CD4-positive, CD25-positive, alpha-beta regulatory T cell (primary cell): ENCODE measurements around the gene SEMA6B. TPM values are rescaled to one million over a fixed set of nuclear protein-coding genes. Genes with fewer than 3 reads are reported as not detected.

ENCODE experiments used
- ATAC-seq, 2 donors: fragments of 150-1000 bp; cut with Tn5 transposase; one replicate each; pipeline ENCODE4 v1.10.0; 2021; ENCODE audit warnings: low read depth in 2 of 2, moderate number of reproducible peaks in 2 of 2, moderate library complexity in 1 of 2
- DNase-seq, 3 donors: peaks; one replicate each; pipeline versions ENCODE4 v3.0.0 to v3.0.0-alpha.2; 2012 to 2022; ENCODE audit warnings: mixed read lengths in 1 of 3
- H3K27ac ChIP-seq: one replicate; pipeline ENCODE4 v1.7.0; 2013; ENCODE audit warnings: mild to moderate bottlenecking, low read length; ENCODE audit not compliant: insufficient read depth, poor library complexity, severe bottlenecking
- H3K27me3 ChIP-seq: one replicate; pipeline ENCODE4 v1.7.0; 2013; ENCODE audit warnings: low read length; ENCODE audit not compliant: control insufficient read depth, insufficient read depth
- H3K36me3 ChIP-seq: one replicate; pipeline ENCODE4 v1.7.0; 2013; ENCODE audit warnings: mild to moderate bottlenecking, low read length, moderate library complexity; ENCODE audit not compliant: control insufficient read depth, insufficient read depth
- H3K4me1 ChIP-seq: 2 replicates; pipeline ENCODE4 v1.7.0; 2013; ENCODE audit warnings: mild to moderate bottlenecking, low read length; ENCODE audit not compliant: insufficient read depth, control insufficient read depth, poor library complexity, severe bottlenecking
- H3K4me3 ChIP-seq: one replicate; pipeline ENCODE4 v1.7.0; 2013; ENCODE audit warnings: low read depth, mild to moderate bottlenecking, low read length, moderate library complexity
- H3K9me3 ChIP-seq, 2 experiments: 1 replicate in 1 of 2; 2 replicates in 1 of 2; pipeline ENCODE4 v1.7.0; 2013; ENCODE audit warnings: low read length in 2 of 2, mild to moderate bottlenecking in 1 of 2, moderate library complexity in 1 of 2; ENCODE audit not compliant: control insufficient read depth in 2 of 2
- H3K27ac Mint-ChIP-seq, 3 donors: one replicate each; pipeline ENCODE4 v1.8.0; 2020 to 2022; ENCODE audit warnings: mild to moderate bottlenecking in 3 of 3, mixed read lengths in 3 of 3, moderate library complexity in 2 of 3
- H3K27me3 Mint-ChIP-seq: one replicate; pipeline ENCODE4 v1.8.0; 2022; ENCODE audit warnings: mild to moderate bottlenecking, mixed read lengths
- H3K36me3 Mint-ChIP-seq: one replicate; pipeline ENCODE4 v1.8.0; 2020; ENCODE audit warnings: mixed read lengths
- H3K4me1 Mint-ChIP-seq, 4 donors: one replicate each; pipeline ENCODE4 v1.8.0; 2020 to 2022; ENCODE audit warnings: mixed read lengths in 4 of 4, mild to moderate bottlenecking in 1 of 4
- H3K4me3 Mint-ChIP-seq, 4 donors: one replicate each; pipeline ENCODE4 v1.8.0; 2020 to 2022; ENCODE audit warnings: mild to moderate bottlenecking in 4 of 4, mixed read lengths in 4 of 4, moderate library complexity in 3 of 4
- H3K9me3 Mint-ChIP-seq, 7 donors: one replicate each; pipeline ENCODE4 v1.8.0; 2020 to 2022; ENCODE audit warnings: mixed read lengths in 7 of 7, mild to moderate bottlenecking in 3 of 7, moderate library complexity in 2 of 7
- polyA plus RNA-seq, 4 donors: library from polyadenylated mRNA; unstranded; fragments of 300-500 nt; fragmentation: Illumina TruSeq; gene quantifications; one replicate each; pipeline ENCODE4 v1.2.3, GENCODE V29; 2021
- total RNA-seq: library from RNA; stranded (reverse); gene quantifications from one replicate; pipeline ENCODE4 v1.2.3, GENCODE V29; 2022

SEMA6B gene
- total and polyA plus RNA-seq, 5 donors from 2014 or later = not detected

DNA sequence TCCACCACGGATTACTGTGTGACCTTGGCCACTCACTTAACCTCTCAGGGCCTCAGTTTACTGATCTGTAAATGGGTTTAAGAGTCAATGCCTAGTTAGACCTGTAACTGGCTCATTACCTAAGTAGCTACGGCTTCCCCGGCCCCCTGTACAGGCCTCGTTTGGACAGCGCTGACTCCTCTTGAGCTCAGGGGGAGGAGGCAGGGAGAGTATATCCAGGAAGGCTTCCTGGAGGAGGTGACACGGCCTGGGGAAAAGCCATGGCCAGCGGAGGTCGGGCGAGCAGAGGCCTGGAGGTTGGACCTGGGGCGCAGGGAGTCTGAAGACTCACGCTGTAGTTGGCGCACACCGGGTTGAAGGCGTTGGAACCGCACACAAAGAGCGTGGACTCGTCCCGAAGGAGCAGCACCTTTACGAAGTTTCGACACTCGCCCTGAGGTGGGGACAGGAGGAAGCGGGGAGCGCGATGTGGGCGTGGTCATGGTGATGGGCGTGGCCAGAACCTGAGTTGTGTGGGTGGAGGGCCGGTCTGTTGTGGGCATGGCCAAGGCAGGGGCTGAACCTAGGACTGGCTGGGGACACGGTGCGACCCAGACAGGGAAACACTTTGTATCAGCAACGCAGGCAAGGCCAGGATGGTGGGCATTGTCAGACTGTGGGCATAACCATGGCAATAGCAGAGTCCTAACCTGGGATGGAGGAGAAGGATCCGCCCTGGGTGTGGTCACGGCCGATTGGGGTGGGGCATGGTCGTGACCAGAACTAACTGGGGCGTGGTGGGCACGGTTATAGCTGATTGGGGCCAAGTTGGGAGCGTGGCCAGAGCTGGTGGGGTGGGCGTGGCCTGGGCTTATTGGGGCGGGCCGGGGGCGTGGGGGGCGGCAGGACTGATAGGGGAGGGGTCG is 3.6 kb downstream of the SEMA6B start:
- Histone ChIP-seq H3K36me3 (no peaks in the 10 kb centered on the region), H3K4me1 (no peaks in the 10 kb centered on the region), H3K9me3 (no peaks in the 10 kb centered on the region), H3K4me3 (no peak overlapping the region), H3K27me3 (no peaks in the 10 kb centered on the region), H3K27ac (no peak overlapping the region)
- peaks cover 0 to 4% (median 0%) of the 10 kb centered on the region in 4 donors for H3K4me1 Mint-ChIP-seq
- DNase-seq = no peak
- H3K27ac Mint-ChIP-seq = no peak overlapping the region
- ATAC-seq = no peak
- no peak overlapping the region for H3K4me3 Mint-ChIP-seq
- peaks cover 0 to 5% (median 1%) of the 10 kb centered on the region in 7 donors for H3K9me3 Mint-ChIP-seq
- no peaks in the 10 kb centered on the region for H3K27me3 Mint-ChIP-seq
- H3K36me3 Mint-ChIP-seq = peaks cover 4% of the 10 kb centered on the region

DNA sequence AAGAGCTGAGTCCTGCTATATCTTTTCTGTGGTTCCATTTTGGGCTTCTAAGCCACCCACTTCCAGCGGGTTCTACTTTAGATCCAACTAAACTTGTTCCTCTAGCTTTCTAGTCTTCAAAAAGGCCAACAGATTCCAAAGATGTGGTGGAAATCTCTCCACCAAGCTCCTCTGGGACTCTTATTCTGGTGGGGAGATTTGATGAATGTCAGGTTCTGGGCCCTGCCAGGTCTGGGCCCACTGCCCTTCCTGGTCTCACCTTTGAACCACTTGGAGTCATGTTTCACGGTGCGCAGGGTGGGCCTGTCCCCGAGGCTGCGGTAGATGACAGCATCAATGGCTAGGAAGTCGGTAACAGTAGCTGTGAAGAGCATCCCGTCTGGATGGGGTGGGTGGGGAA is 4.8 kb downstream of the SEMA6B start:
- Mint-ChIP-seq H3K9me3 (peaks cover 0 to 5% (median 1%) of the 10 kb centered on the region in 7 donors), H3K27me3 (no peaks in the 10 kb centered on the region), H3K4me3 (no peak overlapping the region), H3K27ac (no peak overlapping the region), H3K4me1 (peaks cover 0 to 4% (median 0%) of the 10 kb centered on the region in 4 donors), H3K36me3 (peaks cover 4% of the 10 kb centered on the region)
- Histone ChIP-seq H3K9me3 (no peaks in the 10 kb centered on the region), H3K4me3 (no peak overlapping the region), H3K27me3 (no peaks in the 10 kb centered on the region), H3K36me3 (no peaks in the 10 kb centered on the region), H3K4me1 (no peaks in the 10 kb centered on the region), H3K27ac (no peak overlapping the region)
- ATAC-seq (no peak), DNase-seq (no peak)

GRCh38 chr19:4553775-4554174 is 5.7 kb downstream of the SEMA6B start:
- Mint-ChIP-seq H3K4me1 (peaks cover 0 to 4% (median 0%) of the 10 kb centered on the region in 4 donors), H3K27me3 (no peaks in the 10 kb centered on the region), H3K9me3 (peaks cover 0 to 5% (median 1%) of the 10 kb centered on the region in 7 donors), H3K36me3 (peaks cover 4% of the 10 kb centered on the region), H3K27ac (no peak overlapping the region), H3K4me3 (no peak overlapping the region)
- DNase-seq (no peak), ATAC-seq (no peak)
- Histone ChIP-seq H3K4me3 (no peak overlapping the region), H3K27me3 (no peaks in the 10 kb centered on the region), H3K27ac (no peak overlapping the region), H3K36me3 (no peaks in the 10 kb centered on the region), H3K9me3 (no peaks in the 10 kb centered on the region), H3K4me1 (no peaks in the 10 kb centered on the region)

- Mint-ChIP-seq H3K27ac (peak overlapping the region in 1 of 3 donors; percentile 39), H3K36me3 (peaks cover 4% of the 10 kb centered on the region)
Observed at GRCh38 chr19:4553092-4553695, 6.3 kb downstream of the SEMA6B start.

DNA sequence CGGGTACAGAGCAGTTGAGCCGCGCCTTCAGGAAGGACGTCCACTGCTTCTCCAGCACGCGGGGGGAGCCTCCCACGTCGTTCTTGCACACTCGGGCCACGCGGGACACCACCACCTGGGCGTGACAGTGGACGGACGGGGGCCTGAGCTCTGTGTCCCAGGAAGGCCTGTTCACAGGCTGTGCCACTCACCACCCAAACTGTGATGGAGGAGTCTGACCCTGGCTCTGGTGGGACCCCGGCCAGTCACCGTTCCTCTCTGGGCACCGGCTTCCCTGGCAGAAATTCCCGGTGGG is 7.0 kb downstream of the SEMA6B start:
- no peak for ATAC-seq
- no peak overlapping the region for H3K27ac Mint-ChIP-seq
- H3K9me3 Mint-ChIP-seq = peaks cover 0 to 5% (median 1%) of the 10 kb centered on the region in 7 donors

More at GRCh38 chr19:4553092-4553695, 6.3 kb downstream of the SEMA6B start:
- no peaks in the 10 kb centered on the region for H3K36me3 ChIP-seq
- ATAC-seq (no peak), DNase-seq (no peak)
- H3K9me3 ChIP-seq = no peaks in the 10 kb centered on the region
- H3K4me3 Mint-ChIP-seq = no peak overlapping the region
- peaks cover 0 to 5% (median 1%) of the 10 kb centered on the region in 7 donors for H3K9me3 Mint-ChIP-seq
- no peak overlapping the region for H3K27ac ChIP-seq
- H3K4me3 ChIP-seq = no peak overlapping the region
- no peaks in the 10 kb centered on the region for H3K4me1 ChIP-seq
- H3K27me3 ChIP-seq = no peaks in the 10 kb centered on the region
- peaks cover 0 to 4% (median 0%) of the 10 kb centered on the region in 4 donors for H3K4me1 Mint-ChIP-seq
- H3K27me3 Mint-ChIP-seq = no peaks in the 10 kb centered on the region

DNA sequence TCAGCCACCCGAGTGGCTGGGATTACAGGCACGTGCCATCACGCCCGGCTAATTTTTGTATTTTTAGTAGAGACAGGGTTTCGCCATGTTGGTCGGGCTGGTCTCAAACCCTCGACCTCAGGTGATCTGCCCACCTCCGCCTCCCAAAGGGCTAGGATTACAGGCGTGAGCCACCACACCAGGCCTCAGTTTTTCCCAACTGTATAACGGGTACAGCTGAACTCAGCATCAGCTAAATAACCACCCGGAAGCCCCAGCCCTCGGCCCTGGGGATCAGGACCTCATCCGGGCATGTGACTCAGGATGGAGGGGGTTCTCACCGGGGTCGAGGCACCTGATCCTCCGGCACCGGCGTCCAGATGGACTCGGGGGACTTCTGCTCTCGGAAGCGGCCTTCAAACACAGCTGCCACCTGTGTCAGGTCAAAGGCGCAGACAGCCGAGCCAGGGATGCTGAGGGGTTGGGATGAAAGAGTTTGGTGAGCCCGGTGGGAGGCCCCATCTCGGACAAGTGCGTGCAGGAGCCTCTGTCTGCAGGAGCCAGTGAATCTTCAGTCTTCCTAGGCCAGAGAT is 8.9 kb downstream of the SEMA6B start:
- Histone ChIP-seq H3K4me1 (no peaks in the 10 kb centered on the region), H3K4me3 (no peak overlapping the region), H3K27me3 (no peaks in the 10 kb centered on the region), H3K27ac (no peak overlapping the region), H3K9me3 (no peaks in the 10 kb centered on the region), H3K36me3 (no peaks in the 10 kb centered on the region)
- Mint-ChIP-seq H3K27ac (no peak overlapping the region), H3K4me1 (peaks cover 0 to under 1% (median 0%) of the 10 kb centered on the region in 4 donors), H3K4me3 (no peak overlapping the region), H3K27me3 (peaks cover 4% of the 10 kb centered on the region), H3K9me3 (peaks cover 0 to 5% (median 1%) of the 10 kb centered on the region in 7 donors), H3K36me3 (peaks cover 4% of the 10 kb centered on the region)
- ATAC-seq = no peak
- no peak for DNase-seq

More for the DNA sequence above, 7.0 kb downstream of the SEMA6B start:
- H3K27ac ChIP-seq = no peak overlapping the region
- peaks cover 0 to 4% (median 0%) of the 10 kb centered on the region in 4 donors for H3K4me1 Mint-ChIP-seq
- peaks cover 4% of the 10 kb centered on the region for H3K36me3 Mint-ChIP-seq
- no peaks in the 10 kb centered on the region for H3K27me3 ChIP-seq
- DNase-seq = no peak
- H3K4me1 ChIP-seq = no peaks in the 10 kb centered on the region
- no peak overlapping the region for H3K4me3 ChIP-seq
- H3K4me3 Mint-ChIP-seq = no peak overlapping the region
- no peaks in the 10 kb centered on the region for H3K36me3 ChIP-seq
- H3K27me3 Mint-ChIP-seq = peaks cover 3% of the 10 kb centered on the region
- H3K9me3 ChIP-seq = no peaks in the 10 kb centered on the region

GRCh38 chr19:4550018-4550417 is 9.5 kb downstream of the SEMA6B start:
- Mint-ChIP-seq H3K4me3 (no peak overlapping the region), H3K27me3 (peaks cover 4% of the 10 kb centered on the region), H3K36me3 (peaks cover 4% of the 10 kb centered on the region), H3K27ac (no peak overlapping the region), H3K9me3 (peaks cover 0 to 5% (median 1%) of the 10 kb centered on the region in 7 donors), H3K4me1 (no peaks in the 10 kb centered on the region)
- H3K27me3 ChIP-seq = no peaks in the 10 kb centered on the region
- no peaks in the 10 kb centered on the region for H3K4me1 ChIP-seq
- no peaks in the 10 kb centered on the region for H3K36me3 ChIP-seq
- no peaks in the 10 kb centered on the region for H3K9me3 ChIP-seq
- ATAC-seq (no peak), DNase-seq (no peak)
- H3K4me3 ChIP-seq = no peak overlapping the region
- H3K27ac ChIP-seq = no peak overlapping the region
